ENCODE results near the gene CRNKL1. TPM values are rescaled to one million over a fixed set of nuclear protein-coding genes. Genes with fewer than 3 reads are reported as not detected.

CRNKL1 gene
- total RNA-seq, 1 donor from 2014 or later, result 21.9 TPM

- no peak overlapping the region for H3K4me3 Mint-ChIP-seq (ENCODE audit: unreplicated experiment)
- no peaks in the 10 kb centered on the region for H3K4me1 Mint-ChIP-seq (ENCODE audit: unreplicated experiment)
- peaks cover 60% of the 10 kb centered on the region for H3K27me3 Mint-ChIP-seq (ENCODE audit: unreplicated experiment)
- no peak for TF ChIP-seq CTCF (IDR thresholded peaks at IDR 0.05)
- H3K27ac Mint-ChIP-seq (ENCODE audit: unreplicated experiment), result no peak overlapping the region
- H3K9me3 Mint-ChIP-seq (ENCODE audit: unreplicated experiment), result no peaks in the 10 kb centered on the region
- no peak for DNase-seq (ENCODE audit: extremely low spot score, unreplicated experiment)
- H3K36me3 Mint-ChIP-seq (ENCODE audit: unreplicated experiment), result no peaks in the 10 kb centered on the region
These were observed 11.9 kb upstream of the CRNKL1 start for GRCh38 chr20:20063941-20064702.

GRCh38 chr20:20060234-20060998 is 8.2 kb upstream of the CRNKL1 start:
- TF ChIP-seq CTCF (IDR thresholded peaks at IDR 0.05), result no peak

GRCh38 chr20:20051767-20052073 is 546 bp downstream of the CRNKL1 start:
- Mint-ChIP-seq H3K36me3 (ENCODE audit: unreplicated experiment) (peaks cover 33% of the 10 kb centered on the region), H3K4me3 (ENCODE audit: unreplicated experiment) (peak overlapping the region; percentile 98), H3K9me3 (ENCODE audit: unreplicated experiment) (no peaks in the 10 kb centered on the region), H3K27ac (ENCODE audit: unreplicated experiment) (peak overlapping the region; percentile 96), H3K4me1 (ENCODE audit: unreplicated experiment) (peaks cover 19% of the 10 kb centered on the region), H3K27me3 (ENCODE audit: unreplicated experiment) (peaks cover 27% of the 10 kb centered on the region)
- TF ChIP-seq CTCF (IDR thresholded peaks at IDR 0.05), result no peak
- no peak for DNase-seq (ENCODE audit: extremely low spot score, unreplicated experiment)

More at GRCh38 chr20:20060234-20060998, 8.2 kb upstream of the CRNKL1 start:
- Mint-ChIP-seq H3K4me1 (ENCODE audit: unreplicated experiment) (no peaks in the 10 kb centered on the region), H3K27ac (ENCODE audit: unreplicated experiment) (no peak overlapping the region), H3K27me3 (ENCODE audit: unreplicated experiment) (peaks cover 77% of the 10 kb centered on the region), H3K4me3 (ENCODE audit: unreplicated experiment) (no peak overlapping the region), H3K36me3 (ENCODE audit: unreplicated experiment) (no peaks in the 10 kb centered on the region), H3K9me3 (ENCODE audit: unreplicated experiment) (no peaks in the 10 kb centered on the region)
- no peak for DNase-seq (ENCODE audit: extremely low spot score, unreplicated experiment)

- TF ChIP-seq CTCF (IDR thresholded peaks at IDR 0.05), result no peak
- DNase-seq (ENCODE audit: extremely low spot score, unreplicated experiment), result no peak
- no peak overlapping the region for H3K4me3 Mint-ChIP-seq (ENCODE audit: unreplicated experiment)
- H3K9me3 Mint-ChIP-seq (ENCODE audit: unreplicated experiment), result no peaks in the 10 kb centered on the region
- H3K27me3 Mint-ChIP-seq (ENCODE audit: unreplicated experiment), result no peaks in the 10 kb centered on the region
- peaks cover 16% of the 10 kb centered on the region for H3K4me1 Mint-ChIP-seq (ENCODE audit: unreplicated experiment)
- no peak overlapping the region for H3K27ac Mint-ChIP-seq (ENCODE audit: unreplicated experiment)
- H3K36me3 Mint-ChIP-seq (ENCODE audit: unreplicated experiment), result peaks cover 81% of the 10 kb centered on the region
These were observed 12.4 kb downstream of the CRNKL1 start for GRCh38 chr20:20039752-20040387.

- Mint-ChIP-seq H3K4me1 (ENCODE audit: unreplicated experiment) (peaks cover 16% of the 10 kb centered on the region), H3K36me3 (ENCODE audit: unreplicated experiment) (peaks cover 76% of the 10 kb centered on the region), H3K27ac (ENCODE audit: unreplicated experiment) (peak overlapping the region; percentile 77), H3K4me3 (ENCODE audit: unreplicated experiment) (no peak overlapping the region), H3K27me3 (ENCODE audit: unreplicated experiment) (no peaks in the 10 kb centered on the region), H3K9me3 (ENCODE audit: unreplicated experiment) (no peaks in the 10 kb centered on the region)
- DNase-seq (ENCODE audit: extremely low spot score, unreplicated experiment), result no peak
- TF ChIP-seq CTCF (IDR thresholded peaks at IDR 0.05), result no peak
These were observed 13.7 kb downstream of the CRNKL1 start for GRCh38 chr20:20038586-20038985.

Measured in osteocyte (in vitro differentiated cells).